ENCODE measurements around the gene MFSD11. TPM values are rescaled to one million over a fixed set of nuclear protein-coding genes. Genes with fewer than 3 reads are reported as not detected.
A peak's percentile ranks its signal among the peaks of the same experiment; 100 is the strongest.
"Not testable (repeated sequence)": the region's sequence is repeated elsewhere in the genome, so short reads cannot be mapped to it uniquely, and the experiment has no call there.

The MFSD11 gene
- total RNA-seq, 1 donor from 2014 or later: 38.7 TPM

DNA sequence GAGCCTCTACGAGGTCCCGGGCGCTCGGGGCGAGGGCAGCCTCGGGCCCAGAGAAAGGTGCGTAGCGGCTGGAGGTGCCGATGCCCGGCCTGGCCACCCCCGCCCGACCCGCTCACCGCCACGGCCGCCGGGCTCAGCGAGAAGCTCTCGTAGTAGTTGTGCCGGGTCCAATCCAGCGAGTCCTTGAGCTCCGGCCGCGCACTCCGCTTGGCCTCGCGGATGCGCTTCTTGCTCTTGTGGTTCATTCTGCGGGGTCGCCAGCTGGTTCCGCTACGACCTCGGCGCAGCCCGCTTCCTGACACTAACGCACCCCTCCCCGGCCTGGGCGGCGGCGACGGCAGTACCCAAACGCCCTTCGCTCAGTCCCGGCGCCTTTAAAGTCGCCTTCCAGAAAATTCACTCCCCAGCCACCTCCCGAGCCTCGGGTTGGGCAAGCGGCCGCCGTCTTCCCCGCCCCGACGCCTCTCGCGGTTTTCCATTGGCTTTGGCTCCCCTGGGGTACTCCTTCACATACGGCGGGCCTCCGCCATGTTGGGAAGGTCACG lies 11.6 kb upstream of the MFSD11 start, which contains the start of gene JMJD6:
TSS of gene JMJD6 (minus strand) at position 376 of the 545 bp plus-strand sequence. CDS start at position 245, 131 bp downstream.
- Mint-ChIP-seq H3K4me1 (ENCODE audit: low read depth) (peaks cover 14% of the 10 kb centered on the region), H3K4me3 (ENCODE audit: low read depth) (peak within 1 kb of the TSS; percentile 95), H3K36me3 (ENCODE audit: insufficient read depth) (peaks cover 14% of the 10 kb centered on the region), H3K9me3 (ENCODE audit: low read depth) (no peaks in the 10 kb centered on the region), H3K27me3 (no peaks in the 10 kb centered on the region), H3K27ac (peak within 1 kb of the TSS; percentile 98)
- peak; percentile 83 for DNase-seq (ENCODE audit: low spot score, unreplicated experiment)
- TF ChIP-seq, protein P1, sequence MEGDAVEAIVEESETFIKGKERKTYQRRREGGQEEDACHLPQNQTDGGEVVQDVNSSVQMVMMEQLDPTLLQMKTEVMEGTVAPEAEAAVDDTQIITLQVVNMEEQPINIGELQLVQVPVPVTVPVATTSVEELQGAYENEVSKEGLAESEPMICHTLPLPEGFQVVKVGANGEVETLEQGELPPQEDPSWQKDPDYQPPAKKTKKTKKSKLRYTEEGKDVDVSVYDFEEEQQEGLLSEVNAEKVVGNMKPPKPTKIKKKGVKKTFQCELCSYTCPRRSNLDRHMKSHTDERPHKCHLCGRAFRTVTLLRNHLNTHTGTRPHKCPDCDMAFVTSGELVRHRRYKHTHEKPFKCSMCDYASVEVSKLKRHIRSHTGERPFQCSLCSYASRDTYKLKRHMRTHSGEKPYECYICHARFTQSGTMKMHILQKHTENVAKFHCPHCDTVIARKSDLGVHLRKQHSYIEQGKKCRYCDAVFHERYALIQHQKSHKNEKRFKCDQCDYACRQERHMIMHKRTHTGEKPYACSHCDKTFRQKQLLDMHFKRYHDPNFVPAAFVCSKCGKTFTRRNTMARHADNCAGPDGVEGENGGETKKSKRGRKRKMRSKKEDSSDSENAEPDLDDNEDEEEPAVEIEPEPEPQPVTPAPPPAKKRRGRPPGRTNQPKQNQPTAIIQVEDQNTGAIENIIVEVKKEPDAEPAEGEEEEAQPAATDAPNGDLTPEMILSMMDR (IDR thresholded peaks at IDR 0.05; ENCODE audit: unreplicated experiment): no peak

DNA sequence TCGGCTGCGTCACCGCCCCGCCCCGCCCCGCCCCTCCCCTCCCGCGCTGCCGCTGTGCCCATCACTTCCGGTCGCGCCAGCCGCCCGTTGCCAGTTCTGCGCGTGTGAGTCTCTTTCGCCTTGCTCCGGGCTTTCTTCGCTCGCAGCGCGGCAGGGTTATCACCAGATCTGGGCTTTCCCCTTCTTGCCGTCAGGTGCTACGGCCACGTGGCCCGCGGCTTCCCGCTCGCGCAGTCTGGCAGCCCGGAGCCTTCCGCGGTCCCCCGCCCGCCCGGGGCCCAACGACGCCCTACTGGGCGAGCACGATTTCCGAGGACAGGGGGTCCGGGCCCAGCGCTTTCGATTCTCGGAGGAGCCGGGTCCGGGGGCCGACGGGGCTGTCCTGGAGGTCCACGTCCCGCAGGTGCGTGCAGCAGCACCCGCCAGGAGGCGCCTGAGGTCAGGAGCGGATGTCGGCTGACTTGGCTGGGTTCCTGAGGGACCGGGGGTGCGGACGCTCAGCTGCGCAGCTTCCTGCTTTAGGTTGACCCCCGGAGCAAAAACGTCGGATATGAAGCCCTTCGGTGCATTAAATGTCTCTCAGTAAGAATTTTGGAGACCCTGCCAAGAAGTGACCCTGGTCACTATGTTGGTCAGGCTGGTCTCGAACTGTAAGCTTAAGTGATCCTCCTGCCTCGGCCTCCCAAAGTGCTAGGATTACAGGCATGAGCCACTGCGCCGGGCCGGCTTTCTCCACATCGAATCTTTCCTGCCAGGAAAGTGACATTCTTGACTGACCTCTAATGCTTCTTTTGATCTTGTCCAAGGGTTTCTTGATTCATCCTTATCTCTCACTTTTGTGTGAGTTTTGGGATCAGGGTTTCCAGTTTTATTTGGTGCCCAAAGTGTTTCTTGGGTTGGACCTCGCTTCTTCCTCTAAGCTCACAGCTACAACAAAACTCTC lies 10.9 kb upstream of the MFSD11 start, which contains the start of gene METTL23:
TSS of gene METTL23 (plus strand) at position 64 of the 943 bp plus-strand sequence. CDS start 2,872 bp downstream, outside the sequence.
- peak; percentile 70 for DNase-seq (ENCODE audit: low spot score, unreplicated experiment)
- Mint-ChIP-seq H3K36me3 (ENCODE audit: insufficient read depth) (peaks cover 7% of the 10 kb centered on the region), H3K9me3 (ENCODE audit: low read depth) (no peaks in the 10 kb centered on the region), H3K4me1 (ENCODE audit: low read depth) (peaks cover 14% of the 10 kb centered on the region), H3K27ac (peak within 1 kb of the TSS; percentile 98), H3K27me3 (no peaks in the 10 kb centered on the region), H3K4me3 (ENCODE audit: low read depth) (peak within 1 kb of the TSS; percentile 95)
- TF ChIP-seq, protein P1 (IDR thresholded peaks at IDR 0.05; ENCODE audit: unreplicated experiment): peak; percentile 76

DNA sequence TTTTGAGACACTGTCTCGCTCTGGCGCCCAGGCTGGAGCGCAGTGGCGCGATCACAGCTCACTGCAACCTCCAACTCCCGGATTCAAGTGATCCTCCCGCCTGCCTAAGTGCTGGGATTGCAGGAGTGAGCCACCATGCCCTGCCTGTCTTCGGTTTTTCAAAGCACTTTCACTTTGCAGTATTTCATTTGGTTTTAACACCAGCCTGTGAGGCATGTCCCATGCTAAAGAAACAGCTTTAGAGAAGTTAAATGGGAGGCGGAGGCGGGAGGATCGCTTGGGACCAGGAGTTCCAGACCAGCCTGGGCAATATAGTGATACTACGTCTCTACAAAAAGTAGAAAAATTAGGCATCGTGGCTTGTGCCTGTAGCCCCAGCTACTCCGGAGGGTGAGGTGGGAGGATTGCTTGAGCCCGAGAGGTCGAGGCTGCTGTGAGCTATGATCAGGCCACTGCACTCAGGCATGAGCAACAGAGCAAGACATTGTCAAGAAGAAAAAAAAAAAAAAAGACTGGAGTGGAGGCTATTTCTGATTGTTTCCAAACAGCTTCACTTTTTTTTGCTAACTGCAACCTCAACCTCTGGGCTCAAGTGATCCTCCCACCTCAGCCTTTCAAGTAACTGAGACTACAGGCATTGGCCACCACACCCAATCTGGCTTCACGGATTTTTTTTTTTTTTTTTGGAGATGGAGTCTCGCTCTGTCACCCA lies 10.0 kb upstream of the MFSD11 start:
- Mint-ChIP-seq H3K4me1 (ENCODE audit: low read depth) (peaks cover 14% of the 10 kb centered on the region), H3K36me3 (ENCODE audit: insufficient read depth) (peaks cover 5% of the 10 kb centered on the region), H3K9me3 (ENCODE audit: low read depth) (no peaks in the 10 kb centered on the region), H3K4me3 (ENCODE audit: low read depth) (peak overlapping the region; percentile 95), H3K27ac (peak overlapping the region; percentile 98), H3K27me3 (no peaks in the 10 kb centered on the region)
- no peak for DNase-seq (ENCODE audit: low spot score, unreplicated experiment)
- TF ChIP-seq, protein P1 (IDR thresholded peaks at IDR 0.05; ENCODE audit: unreplicated experiment): no peak

DNA sequence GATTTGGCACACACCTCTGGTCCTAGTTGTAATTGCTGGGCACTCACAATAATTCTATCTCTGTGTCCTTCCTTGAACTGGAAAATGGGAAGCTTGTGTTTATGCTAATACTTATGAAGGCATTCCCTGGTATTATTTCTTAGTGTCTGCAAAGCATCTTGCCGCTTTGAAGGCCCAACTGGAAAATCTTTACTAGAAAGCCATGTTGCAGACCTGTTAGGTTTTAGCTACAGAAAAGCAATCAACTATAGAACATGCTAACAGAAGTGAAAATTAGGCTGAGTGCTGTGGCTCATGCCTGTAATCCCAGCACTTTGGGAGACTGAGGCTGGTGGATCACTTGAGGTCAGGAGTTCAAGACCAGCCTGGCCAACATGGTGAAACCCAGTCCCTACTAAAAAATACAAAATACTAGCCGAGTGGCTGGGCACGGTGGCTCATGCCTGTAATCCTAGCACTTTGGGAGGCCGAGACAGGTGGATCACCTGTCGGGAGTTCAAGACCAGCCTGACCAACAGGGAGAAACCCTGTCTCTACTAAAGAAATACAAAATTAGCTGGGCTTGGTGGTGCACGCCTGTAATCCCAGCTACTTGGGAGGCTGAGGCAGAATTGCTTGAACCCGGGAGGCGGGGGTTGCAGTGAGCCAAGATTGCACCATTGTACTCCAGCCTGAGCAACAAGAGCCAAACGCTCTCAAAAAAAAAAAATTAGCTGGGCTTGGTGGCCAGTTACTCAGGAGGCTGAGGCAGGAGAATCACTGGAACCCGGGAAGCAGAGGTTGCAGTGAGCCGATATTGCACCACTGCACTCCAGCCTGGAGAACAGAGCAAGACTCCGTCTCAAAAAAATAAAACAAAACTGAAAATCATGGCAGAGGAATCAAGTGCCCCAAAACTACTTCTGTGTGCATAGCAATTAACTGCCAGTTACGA lies 5.9 kb upstream of the MFSD11 start:
- not testable (repeated sequence) for H3K9me3 Mint-ChIP-seq (ENCODE audit: low read depth); H3K4me3 Mint-ChIP-seq (ENCODE audit: low read depth); H3K27me3 Mint-ChIP-seq; H3K27ac Mint-ChIP-seq; DNase-seq (ENCODE audit: low spot score, unreplicated experiment)
- H3K36me3 Mint-ChIP-seq (ENCODE audit: insufficient read depth): peaks cover 27% of the 10 kb centered on the region
- peaks cover 32% of the 10 kb centered on the region for H3K4me1 Mint-ChIP-seq (ENCODE audit: low read depth)
